Endothelial cell of umbilical vein (primary cell): ENCODE data around the gene ITGA11. TPM values are rescaled to one million over a fixed set of nuclear protein-coding genes. Genes with fewer than 3 reads are reported as not detected.
A peak's percentile ranks its signal among the peaks of the same experiment; 100 is the strongest.

Experiments
- BruUV-seq: library from RNA; stranded (reverse); fragments of 400-500 nt; replicated peaks from 2 replicates; lab custom pipeline; 2021; lab: Mats Ljungman, UMichigan
- CTCF ChIA-PET: fragments of 300-600, 350-600 bp; sonication (Branson Sonifier 250); formaldehyde crosslinking; loops from one replicate; lab custom pipeline; 2021; ENCODE audit warnings: antibody characterized with exemption, inconsistent platforms; lab: Charles Lee
- POLR2A ChIA-PET: fragments of 300-600, 350-600 bp; sonication (Branson Sonifier 250); formaldehyde crosslinking; loops from one replicate; lab custom pipeline; 2021; ENCODE audit warnings: antibody characterized with exemption, inconsistent platforms; lab: Charles Lee
- DNase-seq: peaks from one replicate; pipeline ENCODE4 v3.0.0-alpha.2; 2011; ENCODE audit warnings: low read depth, low spot score
- FAIRE-seq: peaks from 2 replicates; lab custom pipeline; 2011; peaks lifted over from hg19 to GRCh38; lab: Jason Lieb, UNC
- H2AFZ ChIP-seq: 2 replicates; pipeline ENCODE4 v1.6.0; 2012; ENCODE audit warnings: low read depth, low read length, control low read depth, inconsistent platforms
- H3K27ac ChIP-seq: 2 replicates; pipeline ENCODE4 v1.5.1; 2011; ENCODE audit warnings: low read depth, mild to moderate bottlenecking, control low read depth, low read length, moderate library complexity; ENCODE audit not compliant: insufficient read depth
- H3K27me3 ChIP-seq, 2 experiments: 2 replicates each; pipeline versions ENCODE4 v1.6.0 to v1.6.1; 2011; ENCODE audit warnings: low read length in 2 of 2, mixed read lengths in 1 of 2; ENCODE audit not compliant: control insufficient read depth in 2 of 2, insufficient read depth in 2 of 2
- H3K36me3 ChIP-seq, 2 experiments: 2 replicates in 1 of 2; 3 replicates in 1 of 2; pipeline ENCODE4 v1.5.1; 2011; ENCODE audit warnings: low read length in 2 of 2, mild to moderate bottlenecking in 1 of 2, moderate library complexity in 1 of 2; ENCODE audit not compliant: control insufficient read depth in 2 of 2, insufficient read depth in 2 of 2; ENCODE audit errors: extremely low read depth in 1 of 2
- H3K4me1 ChIP-seq: 3 replicates; pipeline ENCODE4 v1.5.1; 2011; ENCODE audit warnings: mild to moderate bottlenecking, low read length; ENCODE audit not compliant: control insufficient read depth, insufficient read depth; ENCODE audit errors: extremely low read depth
- H3K4me2 ChIP-seq: 2 replicates; pipeline ENCODE4 v1.6.1; 2011; ENCODE audit warnings: low read length, control low read depth, mixed read lengths; ENCODE audit not compliant: insufficient read depth
- H3K4me3 ChIP-seq, 3 experiments: fragments of 200-600 bp in 1 of 3; sonication (generic), shearing (Covaris generic) in 1 of 3; replicated peaks in 1 of 3; 2 replicates each; pipeline ENCODE4 v1.5.1; 2011 to 2016; ENCODE audit warnings: control low read depth in 3 of 3, low read length in 3 of 3, mild to moderate bottlenecking in 2 of 3, inconsistent platforms in 1 of 3, low read depth in 1 of 3, moderate library complexity in 1 of 3; ENCODE audit not compliant: insufficient read depth in 1 of 3
- H3K79me2 ChIP-seq: 2 replicates; pipeline ENCODE4 v1.6.0; 2012; ENCODE audit warnings: low read length, inconsistent platforms; ENCODE audit not compliant: control insufficient read depth, insufficient read depth
- H3K9ac ChIP-seq: replicated peaks from 2 replicates; pipeline ENCODE3; 2011; ENCODE audit warnings: low read length, control low read depth; ENCODE audit not compliant: insufficient read depth; ENCODE audit errors: extremely low read depth
- H3K9me1 ChIP-seq: replicated peaks from 3 replicates; pipeline ENCODE4 v1.6.0; 2011; ENCODE audit warnings: mild to moderate bottlenecking, low read length; ENCODE audit not compliant: control insufficient read depth, insufficient read depth; ENCODE audit errors: extremely low read depth
- H3K9me3 ChIP-seq: replicated peaks from 2 replicates; pipeline ENCODE4 v1.5.1; 2012; ENCODE audit warnings: low read length, inconsistent platforms; ENCODE audit not compliant: control insufficient read depth, insufficient read depth
- H4K20me1 ChIP-seq: replicated peaks from 2 replicates; pipeline ENCODE3; 2011; ENCODE audit warnings: mild to moderate bottlenecking, low read length; ENCODE audit not compliant: control insufficient read depth, insufficient read depth; ENCODE audit errors: extremely low read depth
- EZH2 ChIP-seq: IDR thresholded peaks from 2 replicates; pipeline ENCODE4 v1.6.1; 2012; ENCODE audit warnings: borderline replicate concordance, low read depth, mild to moderate bottlenecking, moderate library complexity, low read length, inconsistent platforms; ENCODE audit not compliant: severe bottlenecking
- FOS ChIP-seq: IDR thresholded peaks from 2 replicates; pipeline ENCODE4 v1.6.1; 2011; ENCODE audit warnings: mild to moderate bottlenecking, low read length, moderate library complexity, borderline replicate concordance; ENCODE audit not compliant: insufficient read depth
- GATA2 ChIP-seq: IDR thresholded peaks from 2 replicates; pipeline ENCODE4 v1.7.0; 2011; ENCODE audit warnings: low read depth, mild to moderate bottlenecking, moderate library complexity, mixed read lengths, low read length; ENCODE audit not compliant: insufficient read length, insufficient read depth
- JUN ChIP-seq: IDR thresholded peaks from 2 replicates; pipeline ENCODE4 v1.6.1; 2011; ENCODE audit warnings: borderline replicate concordance, low read depth; ENCODE audit not compliant: insufficient read length, insufficient read depth
- MAX ChIP-seq: IDR thresholded peaks from 2 replicates; pipeline ENCODE4 v1.6.1; 2011; ENCODE audit not compliant: insufficient read depth, insufficient read length
- MYC ChIP-seq: IDR thresholded peaks from one replicate; pipeline ENCODE4 v1.6.1; 2011; ENCODE audit warnings: mild to moderate bottlenecking, low read depth, low read length
- POLR2A ChIP-seq: IDR thresholded peaks from 2 replicates; pipeline ENCODE4 v1.6.1; 2012; ENCODE audit warnings: low read depth, mild to moderate bottlenecking, control low read depth, low read length
- POLR2AphosphoS5 ChIP-seq: IDR thresholded peaks from 2 replicates; pipeline ENCODE4 v1.6.1; 2012; ENCODE audit warnings: low read depth, mild to moderate bottlenecking, control low read depth, low read length, moderate library complexity; ENCODE audit not compliant: insufficient read depth
- dilution Hi-C: fragments of 300-500 bp; cut with MboI; formaldehyde crosslinking; loops from one replicate; pipeline ENCODE4 v1.15.0; 2019; ENCODE audit warnings: low sequenced_read_pairs; ENCODE audit not compliant: extremely low pct_ligation_motif_present
- intact Hi-C: fragments of 100-400 bp; cut with micrococcal nuclease; formaldehyde crosslinking; loops from one replicate; pipeline ENCODE4 v1.10.0; 2022
- polyA plus RNA-seq, 4 experiments: library from polyadenylated mRNA; depleted of rRNA in 3 of 4; stranded (reverse) in 3 of 4; unstranded in 1 of 4; fragments of >200 nt; gene quantifications; 2 replicates each; pipeline versions ENCODE4 v1.2.1 to v1.2.3, GENCODE V29; 2011 to 2012; ENCODE audit warnings: missing spikeins in 1 of 4
- total RNA-seq: library from RNA; stranded (reverse); gene quantifications from 2 replicates; pipeline ENCODE4 v1.2.3, GENCODE V29; 2021
- TF ChIP-seq, protein P1 (sequence below), 2 donors: IDR thresholded peaks; 1 replicate in 1 of 2; 2 replicates in 1 of 2; pipeline ENCODE4 v1.5.1; 2011; ENCODE audit warnings: low read length in 2 of 2, mild to moderate bottlenecking in 2 of 2, moderate library complexity in 2 of 2, control low read depth in 1 of 2, inconsistent platforms in 1 of 2, low read depth in 1 of 2; ENCODE audit not compliant: insufficient read depth in 1 of 2; ENCODE audit errors: extremely low read depth in 1 of 2

ITGA11 gene
- total and polyA plus RNA-seq, 2 donors (not counting 3 experiments of a cell fraction or from before 2014, with no cell fraction given), result 0.18 to 1.0 TPM

GRCh38 chr15:68340726-68341671 is 91.0 kb downstream of the ITGA11 start:
- CTCF ChIA-PET, result interaction anchor here (1.1 to 1.2 kb wide), 2 partner anchors 21 to 34 kb away, joined by 3 to 4 read pairs; no protein-coding TSS in a partner anchor
- Histone ChIP-seq H3K4me3 (no peak overlapping the region), H4K20me1 (no peaks in the 10 kb centered on the region), H3K9ac (no peak overlapping the region), H3K27me3 (no peaks in the 10 kb centered on the region), H3K27ac (no peak overlapping the region), H3K4me2 (no peak overlapping the region), H3K9me3 (no peaks in the 10 kb centered on the region), H3K9me1 (no peaks in the 10 kb centered on the region), H3K79me2 (no peaks in the 10 kb centered on the region), H3K4me1 (peaks cover 11% of the 10 kb centered on the region), H3K36me3 (no peaks in the 10 kb centered on the region), H2AFZ (peak overlapping the region; percentile 1)
- no TSS peak for BruUV-seq
- TF ChIP-seq, protein P1, sequence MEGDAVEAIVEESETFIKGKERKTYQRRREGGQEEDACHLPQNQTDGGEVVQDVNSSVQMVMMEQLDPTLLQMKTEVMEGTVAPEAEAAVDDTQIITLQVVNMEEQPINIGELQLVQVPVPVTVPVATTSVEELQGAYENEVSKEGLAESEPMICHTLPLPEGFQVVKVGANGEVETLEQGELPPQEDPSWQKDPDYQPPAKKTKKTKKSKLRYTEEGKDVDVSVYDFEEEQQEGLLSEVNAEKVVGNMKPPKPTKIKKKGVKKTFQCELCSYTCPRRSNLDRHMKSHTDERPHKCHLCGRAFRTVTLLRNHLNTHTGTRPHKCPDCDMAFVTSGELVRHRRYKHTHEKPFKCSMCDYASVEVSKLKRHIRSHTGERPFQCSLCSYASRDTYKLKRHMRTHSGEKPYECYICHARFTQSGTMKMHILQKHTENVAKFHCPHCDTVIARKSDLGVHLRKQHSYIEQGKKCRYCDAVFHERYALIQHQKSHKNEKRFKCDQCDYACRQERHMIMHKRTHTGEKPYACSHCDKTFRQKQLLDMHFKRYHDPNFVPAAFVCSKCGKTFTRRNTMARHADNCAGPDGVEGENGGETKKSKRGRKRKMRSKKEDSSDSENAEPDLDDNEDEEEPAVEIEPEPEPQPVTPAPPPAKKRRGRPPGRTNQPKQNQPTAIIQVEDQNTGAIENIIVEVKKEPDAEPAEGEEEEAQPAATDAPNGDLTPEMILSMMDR (IDR thresholded peaks at IDR 0.05; ENCODE audit: extremely low read depth in 1 of 2, insufficient read depth in 1 of 2, low read depth in 1 of 2, low read length in 2 of 2), result no peak
- dilution Hi-C loops (no loop called here), intact Hi-C loops (no loop called here)
- POLR2A ChIA-PET, result interaction anchor here (0.7 kb wide), 1 partner anchor 38 kb away, joined by 3 read pairs; no protein-coding TSS in a partner anchor
- peak; percentile 72 for FAIRE-seq
- DNase-seq, result peak; percentile 52

DNA sequence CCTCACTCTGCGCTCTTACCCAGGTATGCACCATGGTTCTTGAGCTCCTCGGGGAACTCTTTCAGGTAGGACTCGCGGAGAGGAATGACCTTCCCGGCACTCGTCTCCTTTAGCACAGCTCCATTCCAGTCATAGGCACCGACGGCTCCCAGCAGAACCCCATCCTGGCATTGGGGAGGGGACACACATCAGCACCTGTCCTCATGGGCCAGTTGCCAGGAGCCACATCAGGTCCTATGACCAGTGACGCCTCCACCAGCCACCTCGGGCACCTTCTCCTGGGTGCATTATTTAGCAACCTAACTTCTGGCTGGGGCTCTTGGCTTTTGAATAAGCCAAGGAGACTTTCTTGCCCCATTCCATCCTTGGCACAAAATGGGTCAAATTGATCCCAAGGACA is 92.5 kb downstream of the ITGA11 start:
- DNase-seq, result no peak
- Histone ChIP-seq H3K4me2 (no peak overlapping the region), H3K4me1 (peaks cover 20% of the 10 kb centered on the region), H3K9ac (no peak overlapping the region), H3K79me2 (no peaks in the 10 kb centered on the region), H3K27ac (no peak overlapping the region), H3K27me3 (no peaks in the 10 kb centered on the region), H3K9me1 (no peaks in the 10 kb centered on the region), H4K20me1 (no peaks in the 10 kb centered on the region), H2AFZ (no peak overlapping the region), H3K9me3 (no peaks in the 10 kb centered on the region), H3K36me3 (no peaks in the 10 kb centered on the region), H3K4me3 (no peak overlapping the region)
- ChIA-PET POLR2A (no interaction called here), CTCF (no interaction called here)
- TF ChIP-seq EZH2 (no peak), MYC (no peak), POLR2A (no peak), MAX (no peak), POLR2AphosphoS5 (no peak), JUN (no peak), FOS (no peak), GATA2 (no peak)
- TF ChIP-seq, protein P1 (IDR thresholded peaks at IDR 0.05; ENCODE audit: extremely low read depth in 1 of 2, insufficient read depth in 1 of 2, low read depth in 1 of 2, low read length in 2 of 2), result no peak
- intact Hi-C loops, result no loop called here
- no peak for FAIRE-seq
- BruUV-seq, result no TSS peak
- dilution Hi-C loops, result no loop called here
